Epithelial cell of proximal tubule (primary cell): ENCODE results near the gene MYBBP1A. TPM values are rescaled to one million over a fixed set of nuclear protein-coding genes. Genes with fewer than 3 reads are reported as not detected.

ENCODE experiments used
- DNase-seq: peaks from one replicate; pipeline ENCODE4 v3.0.0-alpha.2; 2011; ENCODE audit warnings: low read depth
- H3K4me3 ChIP-seq: 2 replicates; pipeline ENCODE4 v1.5.1; 2011; ENCODE audit warnings: low read depth, mild to moderate bottlenecking, low read length
- total RNA-seq: library from RNA; depleted of rRNA; stranded (reverse); fragments of >200 nt; gene quantifications from 2 replicates; pipeline ENCODE4 v1.2.3, GENCODE V29; 2015
- TF ChIP-seq, protein P1 (sequence below): conservative IDR thresholded peaks from 2 replicates; pipeline ENCODE4 v1.5.1; 2012; ENCODE audit warnings: low read depth, mild to moderate bottlenecking, low read length

The MYBBP1A gene
- total RNA-seq, 1 donor from 2014 or later: 70.9 TPM

GRCh38 chr17:4587195-4587594, 32.0 kb upstream of the MYBBP1A start:
- no peak for DNase-seq
- no peak overlapping the region for H3K4me3 ChIP-seq
- TF ChIP-seq, protein P1, sequence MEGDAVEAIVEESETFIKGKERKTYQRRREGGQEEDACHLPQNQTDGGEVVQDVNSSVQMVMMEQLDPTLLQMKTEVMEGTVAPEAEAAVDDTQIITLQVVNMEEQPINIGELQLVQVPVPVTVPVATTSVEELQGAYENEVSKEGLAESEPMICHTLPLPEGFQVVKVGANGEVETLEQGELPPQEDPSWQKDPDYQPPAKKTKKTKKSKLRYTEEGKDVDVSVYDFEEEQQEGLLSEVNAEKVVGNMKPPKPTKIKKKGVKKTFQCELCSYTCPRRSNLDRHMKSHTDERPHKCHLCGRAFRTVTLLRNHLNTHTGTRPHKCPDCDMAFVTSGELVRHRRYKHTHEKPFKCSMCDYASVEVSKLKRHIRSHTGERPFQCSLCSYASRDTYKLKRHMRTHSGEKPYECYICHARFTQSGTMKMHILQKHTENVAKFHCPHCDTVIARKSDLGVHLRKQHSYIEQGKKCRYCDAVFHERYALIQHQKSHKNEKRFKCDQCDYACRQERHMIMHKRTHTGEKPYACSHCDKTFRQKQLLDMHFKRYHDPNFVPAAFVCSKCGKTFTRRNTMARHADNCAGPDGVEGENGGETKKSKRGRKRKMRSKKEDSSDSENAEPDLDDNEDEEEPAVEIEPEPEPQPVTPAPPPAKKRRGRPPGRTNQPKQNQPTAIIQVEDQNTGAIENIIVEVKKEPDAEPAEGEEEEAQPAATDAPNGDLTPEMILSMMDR: no peak

DNA sequence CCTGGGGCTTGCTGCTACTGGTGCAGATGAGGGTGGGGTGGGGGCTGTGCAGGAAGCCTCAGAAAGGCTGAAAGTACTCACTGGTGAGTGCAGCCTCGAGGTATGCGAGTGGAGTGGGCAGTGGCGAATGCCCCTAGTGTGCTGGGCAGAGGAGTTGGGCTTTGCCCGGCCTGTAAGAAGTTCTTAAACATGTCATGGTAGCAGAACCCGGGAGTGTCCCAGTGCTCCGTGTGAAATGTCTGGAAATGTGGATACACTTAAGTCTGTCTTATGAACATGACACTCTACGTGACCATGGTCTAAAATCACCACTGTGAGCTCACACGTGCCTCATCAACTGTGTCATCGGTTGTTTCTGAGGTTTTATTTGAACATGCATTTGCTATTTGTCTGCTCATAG, 30.9 kb upstream of the MYBBP1A start:
- DNase-seq: no peak
- no peak overlapping the region for H3K4me3 ChIP-seq
- TF ChIP-seq, protein P1: no peak

DNA sequence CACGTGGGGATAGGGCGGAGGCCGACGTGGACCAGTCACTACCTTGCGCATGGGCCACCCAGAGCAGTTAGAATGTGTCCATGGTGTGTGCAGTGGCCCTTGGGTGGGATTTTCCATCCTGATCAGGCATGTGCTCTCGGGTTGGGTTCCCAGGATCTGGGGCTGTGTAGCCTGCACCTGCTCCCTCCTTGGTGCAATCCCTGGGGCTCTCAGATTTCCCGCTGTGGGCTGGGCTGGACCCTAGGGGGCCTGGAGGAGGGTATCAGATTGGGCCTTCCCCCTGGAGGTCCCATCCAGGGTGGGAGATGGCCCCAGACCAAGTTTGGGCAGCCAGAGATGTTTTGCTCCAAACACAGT, 30.4 kb upstream of the MYBBP1A start:
- peak overlapping the region; percentile 57 for H3K4me3 ChIP-seq
- peak; percentile 40 for DNase-seq
- TF ChIP-seq, protein P1: no peak

- H3K4me3 ChIP-seq: peak overlapping the region; percentile 57
- peak; percentile 41 for DNase-seq
- TF ChIP-seq, protein P1: no peak
These were observed 29.9 kb upstream of the MYBBP1A start for GRCh38 chr17:4584917-4585637.

DNA sequence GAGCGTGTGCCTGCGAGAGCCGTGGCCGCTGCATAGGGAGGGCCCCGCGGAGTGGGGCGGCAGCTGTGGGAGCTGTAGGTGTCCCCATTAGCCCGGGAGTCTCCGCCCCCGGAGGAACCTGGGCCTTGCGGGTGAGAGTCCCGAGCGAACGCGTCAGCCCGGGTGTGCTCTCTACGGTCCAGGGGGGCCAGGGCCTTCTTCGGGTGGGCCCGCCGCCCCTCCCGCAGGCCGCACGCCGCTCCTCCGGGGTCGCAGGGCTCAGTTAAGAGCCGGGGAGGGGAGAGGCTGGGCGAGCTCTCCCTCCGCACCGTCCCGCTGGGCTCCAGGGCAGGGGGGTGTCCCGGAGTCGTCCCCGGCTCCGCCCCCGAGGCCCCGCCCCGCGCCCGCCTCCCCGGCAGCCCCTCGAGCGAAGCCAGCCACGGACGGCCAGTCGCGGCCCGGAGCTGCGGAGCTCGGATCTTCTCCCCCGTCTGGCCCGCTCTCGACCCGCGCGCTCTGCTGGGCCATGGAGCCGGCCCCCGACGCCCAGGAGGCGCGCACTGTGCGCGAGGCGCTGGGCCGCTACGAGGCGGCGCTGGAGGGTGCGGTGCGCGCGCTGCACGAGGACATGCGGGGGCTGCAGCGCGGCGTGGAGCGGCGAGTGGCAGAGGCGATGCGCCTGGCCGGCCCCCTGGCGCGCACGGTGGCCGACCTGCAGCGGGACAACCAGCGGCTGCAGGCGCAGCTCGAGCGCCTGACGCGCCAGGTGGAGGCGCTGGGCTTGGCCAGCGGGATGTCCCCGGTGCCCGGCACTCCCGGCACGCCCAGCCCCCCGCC, 29.1 kb upstream of the MYBBP1A start, which contains the start of gene SMTNL2:
SMTNL2 (plus strand) TSS at position 429 of the 816 bp plus-strand sequence; CDS start at position 506, 77 bp downstream.
- H3K4me3 ChIP-seq: peak within 1 kb of the TSS; percentile 57
- TF ChIP-seq, protein P1: no peak
- DNase-seq: no peak

- TF ChIP-seq, protein P1: peak; percentile 40
- DNase-seq: no peak
These were observed 28.6 kb upstream of the MYBBP1A start for GRCh38 chr17:4583782-4584100.

GRCh38 chr17:4583206-4583605, 28.0 kb upstream of the MYBBP1A start:
- TF ChIP-seq, protein P1: no peak
- H3K4me3 ChIP-seq: no peak overlapping the region
- DNase-seq: no peak

More at GRCh38 chr17:4583782-4584100, 28.6 kb upstream of the MYBBP1A start:
- peak overlapping the region; percentile 57 for H3K4me3 ChIP-seq
